OCI-LY1 (cell line): Measurements from ENCODE around the gene OR52A1.
"Not testable (repeated sequence)": the region's sequence is repeated elsewhere in the genome, so short reads cannot be mapped to it uniquely, and the experiment has no call there.

ENCODE experiments used
- CTCF ChIP-seq: fragments of 200-600 bp; sonication (generic), shearing (Covaris generic); IDR thresholded peaks from 2 replicates; pipeline ENCODE4 v1.5.1; 2017; ENCODE audit warnings: mild to moderate bottlenecking, antibody characterized with exemption, low read length, moderate library complexity, mixed read lengths
- EZH2 ChIP-seq: fragments of 200-600 bp; sonication (generic), shearing (Covaris generic); IDR thresholded peaks from 2 replicates; pipeline ENCODE4 v1.8.0; 2017; ENCODE audit warnings: borderline replicate concordance, mixed run types, mild to moderate bottlenecking, antibody characterized with exemption, low read length, moderate library complexity, mixed read lengths

DNA sequence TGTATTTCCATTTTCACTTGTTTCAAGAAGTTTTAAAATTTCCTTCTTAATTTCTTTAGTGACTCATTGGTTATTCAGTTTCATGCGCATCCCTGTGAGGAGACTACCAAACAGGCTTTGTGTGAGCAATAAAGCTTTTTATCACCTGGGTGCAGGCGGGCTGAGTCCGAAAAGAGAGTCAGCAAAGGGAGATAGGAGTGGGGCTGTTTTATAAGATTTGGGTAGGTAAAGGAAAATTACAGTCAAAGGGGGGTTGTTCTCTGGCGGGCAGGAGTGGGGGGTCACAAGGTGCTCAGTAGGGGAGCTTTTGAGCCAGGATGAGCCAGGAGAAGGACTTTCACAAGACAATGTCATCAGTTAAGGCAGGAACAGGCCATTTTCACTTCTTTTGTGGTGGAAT lies 5.7 kb upstream of the OR52A1 start:
- TF ChIP-seq CTCF, EZH2: not testable (repeated sequence)
